Keratinocyte (primary cell): ENCODE measurements around the gene TMEM266. TPM values are rescaled to one million over a fixed set of nuclear protein-coding genes. Genes with fewer than 3 reads are reported as not detected.

ENCODE experiments used
- DNase-seq: peaks from one replicate; pipeline ENCODE4 v3.0.0-alpha.2; 2011; ENCODE audit warnings: low read depth, missing footprints, low spot score
- FAIRE-seq: peaks from 2 replicates; lab custom pipeline; 2011; peaks lifted over from hg19 to GRCh38; lab: Jason Lieb, UNC
- H2AFZ ChIP-seq: 2 replicates; pipeline ENCODE4 v1.6.0; 2012; ENCODE audit warnings: low read length, control low read depth, inconsistent platforms; ENCODE audit not compliant: control insufficient read depth
- H3K27ac ChIP-seq: 2 replicates; pipeline ENCODE4 v1.5.1; 2011; ENCODE audit warnings: low read length; ENCODE audit not compliant: control insufficient read depth, insufficient read depth
- H3K27me3 ChIP-seq: 3 replicates; pipeline ENCODE4 v1.6.0; 2011; ENCODE audit warnings: low read length; ENCODE audit not compliant: control insufficient read depth, insufficient read depth; ENCODE audit errors: extremely low read depth
- H3K36me3 ChIP-seq, 2 experiments: 2 replicates in 1 of 2; 3 replicates in 1 of 2; pipeline ENCODE4 v1.5.1; 2011; ENCODE audit warnings: low read length in 2 of 2, mild to moderate bottlenecking in 1 of 2; ENCODE audit not compliant: control insufficient read depth in 2 of 2, insufficient read depth in 2 of 2; ENCODE audit errors: extremely low read depth in 1 of 2
- H3K4me1 ChIP-seq: 3 replicates; pipeline ENCODE4 v1.5.1; 2011; ENCODE audit warnings: low read length; ENCODE audit not compliant: control insufficient read depth, insufficient read depth; ENCODE audit errors: extremely low read depth
- H3K4me2 ChIP-seq: 3 replicates; pipeline ENCODE4 v1.6.0; 2011; ENCODE audit warnings: low read depth, low read length; ENCODE audit not compliant: control insufficient read depth, insufficient read depth; ENCODE audit errors: extremely low read depth
- H3K4me3 ChIP-seq, 3 experiments: fragments of 200-600 bp in 1 of 3; sonication (generic) in 1 of 3; 2 replicates in 2 of 3; 3 replicates in 1 of 3; pipeline ENCODE4 v1.5.1; 2011 to 2016; ENCODE audit warnings: low read length in 3 of 3, mild to moderate bottlenecking in 3 of 3, control low read depth in 2 of 3, inconsistent platforms in 1 of 3, low read depth in 1 of 3, mixed read lengths in 1 of 3, mixed run types in 1 of 3, moderate library complexity in 1 of 3; ENCODE audit not compliant: control insufficient read depth in 2 of 3, insufficient read depth in 2 of 3; ENCODE audit errors: extremely low read depth in 1 of 3
- H3K79me2 ChIP-seq: 2 replicates; pipeline ENCODE4 v1.6.0; 2012; ENCODE audit warnings: low read length; ENCODE audit not compliant: control insufficient read depth, insufficient read depth
- H3K9ac ChIP-seq: 3 replicates; pipeline ENCODE4 v1.6.0; 2011; ENCODE audit warnings: low read length; ENCODE audit not compliant: control insufficient read depth, insufficient read depth; ENCODE audit errors: extremely low read depth
- H3K9me1 ChIP-seq: 3 replicates; pipeline ENCODE4 v1.6.0; 2011; ENCODE audit warnings: low read length; ENCODE audit not compliant: control insufficient read depth, insufficient read depth; ENCODE audit errors: extremely low read depth
- H3K9me3 ChIP-seq: 2 replicates; pipeline ENCODE4 v1.5.1; 2012; ENCODE audit warnings: low read depth, low read length; ENCODE audit not compliant: control insufficient read depth
- H4K20me1 ChIP-seq: 3 replicates; pipeline ENCODE4 v1.6.0; 2011; ENCODE audit warnings: low read length; ENCODE audit not compliant: control insufficient read depth, insufficient read depth; ENCODE audit errors: extremely low read depth
- CTCF ChIP-seq, 3 experiments: IDR thresholded peaks in 1 of 3; conservative IDR thresholded peaks in 1 of 3; optimal IDR thresholded peaks in 1 of 3; 2 replicates in 2 of 3; 3 replicates in 1 of 3; pipeline versions ENCODE3 to v1.5.1; 2011; ENCODE audit warnings: low read length in 3 of 3, mild to moderate bottlenecking in 3 of 3, moderate library complexity in 2 of 3, control low read depth in 1 of 3, inconsistent platforms in 1 of 3; ENCODE audit not compliant: insufficient read depth in 2 of 3; ENCODE audit errors: extremely low read depth in 1 of 3
- EZH2 ChIP-seq: IDR thresholded peaks from one replicate; pipeline ENCODE4 v1.6.1; 2012; ENCODE audit warnings: inconsistent platforms, mild to moderate bottlenecking, low read length, moderate library complexity
- dilution Hi-C: fragments of 300-500 bp; cut with MboI; formaldehyde crosslinking; loops from one replicate; pipeline ENCODE4 v1.7.0; 2020; ENCODE audit warnings: low sequenced_read_pairs; ENCODE audit not compliant: extremely low pct_ligation_motif_present
- polyA plus RNA-seq, 5 experiments: library from polyadenylated mRNA; depleted of rRNA in 3 of 5; stranded (reverse) in 3 of 5; stranded (forward) in 1 of 5; unstranded in 1 of 5; fragments of >200 nt; gene quantifications; 1 replicate in 1 of 5; 2 replicates in 3 of 5; 3 replicates in 1 of 5; pipeline versions ENCODE4 v1.2.1 to v1.2.3, GENCODE V29; 2011 to 2012; ENCODE audit warnings: missing spikeins in 2 of 5, low read depth in 1 of 5, low replicate concordance in 1 of 5

TMEM266 gene
- polyA plus RNA-seq, 1 donor (not counting 4 experiments of a cell fraction or from before 2014, with no cell fraction given): 0.03 TPM

GRCh38 chr15:76199106-76200082, 139.6 kb downstream of the TMEM266 start:
- Histone ChIP-seq H3K4me1 (peaks cover 31% of the 10 kb centered on the region), H3K79me2 (no peaks in the 10 kb centered on the region), H2AFZ (no peak overlapping the region), H3K9me1 (no peaks in the 10 kb centered on the region), H3K9ac (no peak overlapping the region), H3K27me3 (no peaks in the 10 kb centered on the region), H3K27ac (no peak overlapping the region), H4K20me1 (peaks cover 6% of the 10 kb centered on the region), H3K4me3 (no peak overlapping the region), H3K4me2 (no peak overlapping the region), H3K9me3 (no peaks in the 10 kb centered on the region), H3K36me3 (peaks cover 0 to 4% of the 10 kb centered on the region in 2 experiments)
- dilution Hi-C loops: no loop called here
- no peak for DNase-seq
- TF ChIP-seq CTCF (optimal IDR thresholded peaks at IDR 0.05 in 1 of 3, IDR thresholded peaks at IDR 0.05 in 1 of 3, conservative IDR thresholded peaks at IDR 0.05 in 1 of 3; ENCODE audit: extremely low read depth in 1 of 3, insufficient read depth in 2 of 3, low read length in 3 of 3) (no peak), EZH2 (no peak)
- FAIRE-seq: no peak

- Histone ChIP-seq H3K36me3 (peaks cover 0 to 7% of the 10 kb centered on the region in 2 experiments), H3K27me3 (no peaks in the 10 kb centered on the region), H3K4me3 (no peak overlapping the region), H2AFZ (no peak overlapping the region), H4K20me1 (peaks cover 6% of the 10 kb centered on the region), H3K9me1 (no peaks in the 10 kb centered on the region), H3K27ac (no peak overlapping the region), H3K79me2 (no peaks in the 10 kb centered on the region), H3K9me3 (no peaks in the 10 kb centered on the region), H3K4me1 (peaks cover 31% of the 10 kb centered on the region), H3K4me2 (no peak overlapping the region), H3K9ac (no peak overlapping the region)
- DNase-seq (no peak), FAIRE-seq (no peak)
- no peak for TF ChIP-seq EZH2
- TF ChIP-seq CTCF (optimal IDR thresholded peaks at IDR 0.05 in 1 of 3, IDR thresholded peaks at IDR 0.05 in 1 of 3, conservative IDR thresholded peaks at IDR 0.05 in 1 of 3; ENCODE audit: extremely low read depth in 1 of 3, insufficient read depth in 2 of 3, low read length in 3 of 3): no peak
- dilution Hi-C loops: no loop called here
These were observed 140.3 kb downstream of the TMEM266 start for GRCh38 chr15:76200083-76200465.
